ENCODE results near the gene NDUFA11. TPM values are rescaled to one million over a fixed set of nuclear protein-coding genes. Genes with fewer than 3 reads are reported as not detected.

The NDUFA11 gene
- total RNA-seq, 2 donors from 2014 or later: 83.2 to 177 TPM

DNA sequence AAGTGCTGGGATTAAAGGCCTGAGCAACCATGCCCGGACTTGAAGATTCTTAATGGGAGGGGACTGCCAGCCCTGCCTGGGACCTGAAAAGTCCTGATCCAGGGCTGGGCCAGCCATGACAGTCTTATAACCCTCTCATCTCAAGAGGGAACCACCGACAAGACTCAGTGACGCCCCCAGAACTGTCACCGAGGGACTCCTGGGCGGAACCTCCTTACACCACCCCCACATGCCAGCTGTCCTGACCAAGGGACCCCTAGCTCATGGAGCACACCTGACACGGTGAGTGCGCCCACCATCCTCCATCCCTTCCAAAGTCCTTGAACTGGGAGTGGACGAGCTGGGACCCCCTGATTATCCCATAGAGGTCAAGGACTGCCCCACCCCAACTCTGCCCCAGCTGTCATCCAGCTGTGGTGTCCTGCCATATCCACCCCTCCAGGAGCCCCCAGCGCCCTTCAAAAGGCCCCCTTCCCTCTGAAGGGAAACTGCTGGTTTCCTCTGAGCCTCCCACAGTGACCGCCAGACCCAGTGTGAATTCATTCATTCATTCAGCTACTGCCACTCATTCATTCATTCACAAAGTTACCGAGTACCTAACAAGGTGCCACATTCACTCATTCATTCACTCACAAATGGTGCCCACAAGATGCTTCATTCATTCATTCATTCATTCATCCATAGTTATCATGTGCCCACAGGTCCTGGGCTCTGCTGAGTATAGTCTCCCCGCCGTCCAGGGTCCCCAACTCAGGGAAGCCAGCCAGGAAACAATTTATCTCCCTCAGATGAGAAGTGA lies 3.7 kb downstream of the NDUFA11 start:
- peaks cover 17 to 21% of the 10 kb centered on the region in 2 donors for H3K4me1 ChIP-seq (ENCODE audit: control insufficient read depth in 1 of 2, low read depth in 2 of 2)
- TF ChIP-seq CTCF (IDR thresholded peaks at IDR 0.05): no peak

DNA sequence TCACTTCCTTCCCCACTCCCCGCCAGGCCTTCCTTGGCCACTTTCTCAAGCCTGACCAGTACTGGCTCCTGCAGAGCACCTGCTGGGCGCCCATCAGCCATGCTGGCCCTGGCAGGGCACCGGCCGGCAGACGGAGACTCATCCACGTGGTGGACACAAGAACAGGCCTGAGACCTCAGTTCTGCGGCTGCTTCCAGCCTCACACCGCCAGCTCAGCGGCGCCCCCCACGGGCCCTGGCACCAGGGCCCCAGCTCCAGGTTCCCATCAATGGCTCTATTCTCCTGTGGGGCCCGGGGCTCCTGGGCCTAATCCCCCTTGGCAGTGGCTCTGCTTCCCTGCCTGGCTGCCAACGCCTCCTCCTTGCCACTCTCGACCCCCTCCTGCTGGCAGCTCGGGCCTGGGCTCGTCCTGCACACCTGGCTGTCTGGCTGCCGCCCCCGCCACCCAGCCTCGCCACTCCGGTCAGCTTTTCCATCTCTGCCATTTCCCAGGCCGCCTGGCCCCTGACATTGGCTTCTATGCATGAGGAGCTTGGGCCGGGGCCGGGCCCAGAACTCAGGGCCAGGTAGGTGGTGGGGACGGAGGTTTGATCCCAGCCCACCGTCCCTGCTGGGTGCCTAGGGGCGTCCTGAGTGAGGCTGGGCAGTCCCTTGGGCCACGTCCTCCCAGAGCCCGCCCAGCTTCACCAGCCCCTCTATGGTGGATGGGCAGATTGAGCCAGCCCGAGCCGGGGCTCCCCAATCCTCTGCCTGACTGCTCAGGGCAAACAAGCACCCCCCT lies 6.2 kb downstream of the NDUFA11 start:
- DNase-seq (ENCODE audit: low spot score) (no peak), ATAC-seq (ENCODE audit: insufficient number of reproducible peaks, low FRiP score, low read depth) (no peak)
- Histone ChIP-seq H3K9me3 (no peaks in the 10 kb centered on the region), H3K4me3 (no peak overlapping the region), H3K27me3 (replicated peaks; ENCODE audit: insufficient read depth) (no peaks in the 10 kb centered on the region), H3K4me1 (ENCODE audit: control insufficient read depth in 1 of 2, low read depth in 2 of 2) (peaks cover 18 to 33% of the 10 kb centered on the region in 2 donors), H3K36me3 (peaks cover 20% of the 10 kb centered on the region), H3K27ac (no peak overlapping the region)
- no peak for TF ChIP-seq CTCF (IDR thresholded peaks at IDR 0.05)

More for the DNA sequence above, 3.7 kb downstream of the NDUFA11 start:
- H3K36me3 ChIP-seq: peaks cover 20% of the 10 kb centered on the region
- no peaks in the 10 kb centered on the region for H3K9me3 ChIP-seq
- DNase-seq (ENCODE audit: low spot score) (no peak), ATAC-seq (ENCODE audit: insufficient number of reproducible peaks, low FRiP score, low read depth) (no peak)
- no peaks in the 10 kb centered on the region for H3K27me3 ChIP-seq (replicated peaks; ENCODE audit: insufficient read depth)
- no peak overlapping the region for H3K4me3 ChIP-seq
- H3K27ac ChIP-seq: no peak overlapping the region

DNA sequence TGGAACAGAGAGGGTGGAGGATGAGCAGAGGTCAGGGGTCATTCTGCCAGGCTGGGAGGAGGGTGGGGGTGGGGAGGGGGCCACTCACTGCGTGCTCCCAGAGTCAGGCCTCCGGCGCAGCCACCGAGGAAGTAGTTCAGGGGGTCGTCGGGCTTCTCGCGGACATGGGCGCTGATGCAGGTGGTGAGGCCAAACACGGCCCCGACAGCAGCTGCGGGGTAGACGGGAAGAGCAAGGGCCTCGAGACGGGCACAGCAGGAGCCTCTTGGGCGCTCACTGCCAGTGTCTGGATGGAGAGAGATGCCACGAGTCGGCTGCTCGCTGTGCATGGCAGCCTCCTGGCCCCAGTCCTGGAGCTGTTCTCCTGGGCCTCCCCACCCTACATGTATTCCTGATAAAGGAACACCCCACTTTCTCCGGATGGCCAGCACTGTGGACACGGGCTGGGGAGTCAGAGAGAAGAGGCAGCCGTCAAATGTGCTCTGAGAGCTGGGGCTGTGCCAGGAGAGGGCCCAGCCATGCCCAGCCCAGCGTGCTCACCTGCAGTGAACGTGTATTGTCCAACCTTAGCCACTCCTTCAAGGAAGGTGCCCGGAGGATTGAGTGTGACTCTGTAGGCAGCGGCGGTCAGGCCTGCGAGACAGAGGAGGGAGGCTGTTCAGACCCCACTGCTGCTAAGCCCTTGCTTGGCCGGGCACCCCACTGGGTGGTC lies 7.1 kb downstream of the NDUFA11 start:
- Histone ChIP-seq H3K4me3 (no peak overlapping the region), H3K36me3 (peaks cover 20% of the 10 kb centered on the region), H3K27me3 (replicated peaks; ENCODE audit: insufficient read depth) (no peaks in the 10 kb centered on the region), H3K9me3 (no peaks in the 10 kb centered on the region), H3K27ac (no peak overlapping the region), H3K4me1 (ENCODE audit: control insufficient read depth in 1 of 2, low read depth in 2 of 2) (peaks cover 14 to 35% of the 10 kb centered on the region in 2 donors)
- ATAC-seq (ENCODE audit: insufficient number of reproducible peaks, low FRiP score, low read depth): no peak
- TF ChIP-seq CTCF (IDR thresholded peaks at IDR 0.05): no peak
- DNase-seq (ENCODE audit: low spot score): no peak

DNA sequence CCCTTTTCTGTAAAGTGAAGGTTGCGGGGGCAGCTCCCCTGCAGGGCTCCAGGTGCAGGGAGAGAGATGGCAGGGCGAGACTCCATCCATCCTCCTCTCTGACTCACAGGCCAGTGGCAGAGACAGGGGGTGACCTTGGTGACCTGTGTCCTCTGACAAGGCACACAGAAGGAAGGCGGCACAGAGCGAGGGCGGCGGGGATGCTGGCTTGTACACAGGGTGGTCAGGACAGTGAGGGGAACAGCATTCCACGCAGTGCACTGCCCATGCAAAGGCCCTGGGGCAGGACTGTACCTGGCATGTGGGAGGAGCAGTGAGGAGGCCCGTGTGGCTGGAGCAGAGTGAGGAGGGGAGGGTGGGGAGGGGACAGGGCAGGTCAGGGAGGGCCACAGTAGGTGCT lies 7.7 kb downstream of the NDUFA11 start:
- TF ChIP-seq CTCF (IDR thresholded peaks at IDR 0.05): no peak
- Histone ChIP-seq H3K36me3 (peaks cover 20% of the 10 kb centered on the region), H3K4me1 (ENCODE audit: control insufficient read depth in 1 of 2, low read depth in 2 of 2) (peaks cover 14 to 35% of the 10 kb centered on the region in 2 donors), H3K9me3 (no peaks in the 10 kb centered on the region), H3K4me3 (no peak overlapping the region), H3K27ac (no peak overlapping the region), H3K27me3 (replicated peaks; ENCODE audit: insufficient read depth) (no peaks in the 10 kb centered on the region)
- no peak for ATAC-seq (ENCODE audit: insufficient number of reproducible peaks, low FRiP score, low read depth)
- no peak for DNase-seq (ENCODE audit: low spot score)

GRCh38 chr19:5895409-5895808 lies 8.2 kb downstream of the NDUFA11 start:
- H3K36me3 ChIP-seq: peaks cover 20% of the 10 kb centered on the region
- H3K27ac ChIP-seq: peak overlapping the region in 1 of 2 donors; percentile 40
- no peak for DNase-seq (ENCODE audit: low spot score)
- H3K4me1 ChIP-seq (ENCODE audit: control insufficient read depth in 1 of 2, low read depth in 2 of 2): peaks cover 14 to 35% of the 10 kb centered on the region in 2 donors
- H3K4me3 ChIP-seq: no peak overlapping the region
- TF ChIP-seq CTCF (IDR thresholded peaks at IDR 0.05): no peak
- no peaks in the 10 kb centered on the region for H3K9me3 ChIP-seq
- no peaks in the 10 kb centered on the region for H3K27me3 ChIP-seq (replicated peaks; ENCODE audit: insufficient read depth)
- no peak for ATAC-seq (ENCODE audit: insufficient number of reproducible peaks, low FRiP score, low read depth)

All from thoracic aorta (tissue), 2 donors.